GM12878 (cell line): ENCODE measurements around the gene DDX52. TPM values are rescaled to one million over a fixed set of nuclear protein-coding genes. Genes with fewer than 3 reads are reported as not detected.

ENCODE experiments used
- ATAC-seq: fragments of 200-7000 bp; cut with Tn5 transposase; 3 replicates; pipeline ENCODE4 v1.9.1; 2020; ENCODE audit warnings: mild to moderate bottlenecking, moderate library complexity
- BruUV-seq: library from RNA; stranded (reverse); fragments of 400-500 nt; replicated peaks from 2 replicates; lab custom pipeline; 2021; lab: Mats Ljungman, UMichigan
- CTCF ChIA-PET: fragments of 300-600 bp; sonication (Branson Sonifier 250); formaldehyde crosslinking; extraction: SDS; loops from one replicate; lab custom pipeline; 2021; ENCODE audit warnings: inconsistent platforms; lab: Yijun Ruan, JAX
- POLR2A ChIA-PET: fragments of 350-600 bp; formaldehyde crosslinking; extraction: SDS; loops from one replicate; lab custom pipeline; 2021; ENCODE audit warnings: inconsistent platforms; lab: Charles Lee
- RAD21 ChIA-PET: fragments of 300-600 bp; sonication (Branson Sonifier 250); formaldehyde crosslinking; loops from one replicate; lab custom pipeline; 2023; ENCODE audit warnings: antibody characterized with exemption; ENCODE audit not compliant: unreplicated experiment; lab: Charles Lee
- SMC1A ChIA-PET: fragments of 300-600 bp; sonication (Branson Sonifier 250); formaldehyde crosslinking; loops from one replicate; lab custom pipeline; 2023; ENCODE audit not compliant: unreplicated experiment, uncharacterized antibody; lab: Charles Lee
- DNase-seq: peaks from one replicate; pipeline ENCODE4 v3.0.0-alpha.2; 2011; ENCODE audit warnings: low read depth, low spot score
- FAIRE-seq: peaks from 3 replicates; lab custom pipeline; 2011; peaks lifted over from hg19 to GRCh38; lab: Jason Lieb, UNC
- H2AFZ ChIP-seq: 2 replicates; pipeline ENCODE4 v1.6.0; 2011; ENCODE audit warnings: low read depth, low read length, control low read depth; ENCODE audit not compliant: control insufficient read depth
- H3K27ac ChIP-seq: 2 replicates; pipeline ENCODE4 v1.5.1; 2011; ENCODE audit warnings: control low read depth; ENCODE audit not compliant: control insufficient read depth, insufficient read depth
- H3K27me3 ChIP-seq, 2 experiments: replicated peaks in 1 of 2; 2 replicates each; pipeline versions ENCODE4 v1.6.0 to v1.6.1; 2011; ENCODE audit warnings: low read length in 1 of 2; ENCODE audit not compliant: control insufficient read depth in 2 of 2, insufficient read depth in 2 of 2
- H3K36me3 ChIP-seq, 2 experiments: 2 replicates each; pipeline ENCODE4 v1.5.1; 2011; ENCODE audit warnings: low read length in 1 of 2; ENCODE audit not compliant: control insufficient read depth in 2 of 2, insufficient read depth in 2 of 2
- H3K4me1 ChIP-seq: 2 replicates; pipeline ENCODE4 v1.6.1; 2011; ENCODE audit warnings: mild to moderate bottlenecking, low read length, moderate library complexity, mixed read lengths; ENCODE audit not compliant: control insufficient read depth, insufficient read depth
- H3K4me2 ChIP-seq: 2 replicates; pipeline ENCODE4 v1.6.0; 2011; ENCODE audit warnings: control low read depth; ENCODE audit not compliant: control insufficient read depth, insufficient read depth
- H3K4me3 ChIP-seq: fragments of 200-600 bp; sonication (generic); 2 replicates; pipeline ENCODE4 v1.5.1; 2016
- H3K79me2 ChIP-seq: 2 replicates; pipeline ENCODE4 v1.6.0; 2011; ENCODE audit warnings: low read length; ENCODE audit not compliant: control insufficient read depth, insufficient read depth
- H3K9ac ChIP-seq: 2 replicates; pipeline ENCODE4 v1.8.0; 2011; ENCODE audit warnings: low read length, control low read depth, mixed read lengths; ENCODE audit not compliant: control insufficient read depth, insufficient read depth
- H3K9me3 ChIP-seq: replicated peaks from 3 replicates; pipeline ENCODE4 v1.5.1; 2011; ENCODE audit warnings: mild to moderate bottlenecking, low read length; ENCODE audit not compliant: control insufficient read depth, insufficient read depth
- H4K20me1 ChIP-seq: 2 replicates; pipeline ENCODE4 v1.6.0; 2011; ENCODE audit not compliant: control insufficient read depth, insufficient read depth
- FOXM1 ChIP-seq: IDR thresholded peaks from 2 replicates; pipeline ENCODE4 v1.6.1; 2012; ENCODE audit warnings: low read depth, mild to moderate bottlenecking, inconsistent platforms, low read length, moderate library complexity
- WGBS: methylation state at CpG from one replicate; pipeline ENCODE4 v1.1.6; 2016; ENCODE audit warnings: low lambda C conversion rate; ENCODE audit not compliant: insufficient replicate concordance, insufficient coverage; ENCODE audit errors: missing lambda C conversion rate; 5-methylcytosine and 5-hydroxymethylcytosine counted together
- in situ Hi-C: fragments of 300-500 bp; cut with MboI; formaldehyde crosslinking; loops from 9 replicates; pipeline ENCODE4 v1.14.3; 2018; ENCODE audit warnings: mixed read lengths
- intact Hi-C: fragments of 100-400 bp; cut with micrococcal nuclease; formaldehyde crosslinking; loops from one replicate; pipeline ENCODE4 v1.14.2; 2022; ENCODE audit not compliant: unreplicated experiment
- polyA plus RNA-seq, 11 experiments: library from polyadenylated mRNA; depleted of rRNA in 4 of 11; unstranded in 6 of 11; stranded (reverse) in 5 of 11; fragments of >200 nt; fragmentation: Nextera tagmentation in 4 of 11; fragmentation: Illumina TruSeq in 1 of 11; extraction: Ambion mirVana in 4 of 11; extraction: Trizol in 1 of 11; gene quantifications; 1 replicate in 1 of 11; 2 replicates in 10 of 11; pipeline versions ENCODE4 v1.2.1 to v1.2.3, GENCODE V29; 2011 to 2016; ENCODE audit warnings: inconsistent platforms in 2 of 11, missing spikeins in 2 of 11, low read depth in 1 of 11
- total RNA-seq, 4 experiments: library from RNA; depleted of rRNA in 3 of 4; stranded (reverse); fragments of >200 nt in 3 of 4; fragmentation: Illumina TruSeq in 1 of 4; extraction: Trizol in 1 of 4; gene quantifications; 2 replicates each; pipeline versions ENCODE4 v1.2.1 to v1.2.3, GENCODE V29; 2013 to 2021
- TF ChIP-seq, protein P1 (sequence below): fragments of 450-650 bp; IDR thresholded peaks from 2 replicates; pipeline ENCODE4 v1.6.1; 2017; ENCODE audit warnings: mild to moderate bottlenecking, moderate library complexity
- TF ChIP-seq, protein P2 (sequence below): IDR thresholded peaks from 2 replicates; pipeline ENCODE4 v1.6.1; 2011; ENCODE audit warnings: borderline replicate concordance, low read depth, mild to moderate bottlenecking, moderate library complexity, low read length; ENCODE audit not compliant: insufficient read depth, poor library complexity, severe bottlenecking

Gene DDX52
- total and polyA plus RNA-seq, 10 of the 15 experiments (the other 5 are each of a cell fraction or from before 2014, with no cell fraction given) = 14.8 to 49.7 (median 26.3) TPM

DNA sequence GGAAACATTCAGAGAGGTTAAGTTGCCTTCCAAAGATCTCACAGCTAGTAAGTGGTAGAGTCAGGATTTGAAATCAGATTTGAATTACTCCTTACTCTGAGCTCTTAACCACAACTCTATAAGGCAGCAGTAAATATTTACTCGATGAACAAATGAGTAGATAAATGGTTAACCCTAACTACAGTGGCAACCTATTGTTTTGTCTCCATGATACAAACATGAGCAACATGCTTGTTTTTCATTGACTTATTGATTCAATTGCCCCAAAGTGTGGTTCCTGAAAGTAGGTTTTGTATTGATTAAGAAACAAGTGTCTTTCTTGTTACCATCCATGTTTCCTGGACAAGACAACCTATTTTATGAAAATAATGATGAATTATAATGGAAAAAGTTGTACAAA is 34.8 kb upstream of the DDX52 start:
- Histone ChIP-seq H3K4me3 (no peak overlapping the region), H3K9me3 (no peaks in the 10 kb centered on the region; the same call in 2 of the 3 replicates), H3K27me3 (no peaks in the 10 kb centered on the region; a peak in 1 of 4 replicates), H4K20me1 (no peaks in the 10 kb centered on the region), H3K4me1 (no peaks in the 10 kb centered on the region), H3K9ac (no peak overlapping the region), H3K79me2 (no peaks in the 10 kb centered on the region), H3K27ac (no peak overlapping the region), H3K4me2 (no peak overlapping the region), H3K36me3 (no peaks in the 10 kb centered on the region), H2AFZ (no peak overlapping the region)
- DNase-seq = no peak
- ChIA-PET CTCF (no interaction called here), SMC1A (no interaction called here), RAD21 (no interaction called here), POLR2A (no interaction called here)
- WGBS = 50% methylated on average over 1 of the region's 1 CpG
- no peak for ATAC-seq
- TF ChIP-seq FOXM1 = no peak
- TF ChIP-seq, protein P1, sequence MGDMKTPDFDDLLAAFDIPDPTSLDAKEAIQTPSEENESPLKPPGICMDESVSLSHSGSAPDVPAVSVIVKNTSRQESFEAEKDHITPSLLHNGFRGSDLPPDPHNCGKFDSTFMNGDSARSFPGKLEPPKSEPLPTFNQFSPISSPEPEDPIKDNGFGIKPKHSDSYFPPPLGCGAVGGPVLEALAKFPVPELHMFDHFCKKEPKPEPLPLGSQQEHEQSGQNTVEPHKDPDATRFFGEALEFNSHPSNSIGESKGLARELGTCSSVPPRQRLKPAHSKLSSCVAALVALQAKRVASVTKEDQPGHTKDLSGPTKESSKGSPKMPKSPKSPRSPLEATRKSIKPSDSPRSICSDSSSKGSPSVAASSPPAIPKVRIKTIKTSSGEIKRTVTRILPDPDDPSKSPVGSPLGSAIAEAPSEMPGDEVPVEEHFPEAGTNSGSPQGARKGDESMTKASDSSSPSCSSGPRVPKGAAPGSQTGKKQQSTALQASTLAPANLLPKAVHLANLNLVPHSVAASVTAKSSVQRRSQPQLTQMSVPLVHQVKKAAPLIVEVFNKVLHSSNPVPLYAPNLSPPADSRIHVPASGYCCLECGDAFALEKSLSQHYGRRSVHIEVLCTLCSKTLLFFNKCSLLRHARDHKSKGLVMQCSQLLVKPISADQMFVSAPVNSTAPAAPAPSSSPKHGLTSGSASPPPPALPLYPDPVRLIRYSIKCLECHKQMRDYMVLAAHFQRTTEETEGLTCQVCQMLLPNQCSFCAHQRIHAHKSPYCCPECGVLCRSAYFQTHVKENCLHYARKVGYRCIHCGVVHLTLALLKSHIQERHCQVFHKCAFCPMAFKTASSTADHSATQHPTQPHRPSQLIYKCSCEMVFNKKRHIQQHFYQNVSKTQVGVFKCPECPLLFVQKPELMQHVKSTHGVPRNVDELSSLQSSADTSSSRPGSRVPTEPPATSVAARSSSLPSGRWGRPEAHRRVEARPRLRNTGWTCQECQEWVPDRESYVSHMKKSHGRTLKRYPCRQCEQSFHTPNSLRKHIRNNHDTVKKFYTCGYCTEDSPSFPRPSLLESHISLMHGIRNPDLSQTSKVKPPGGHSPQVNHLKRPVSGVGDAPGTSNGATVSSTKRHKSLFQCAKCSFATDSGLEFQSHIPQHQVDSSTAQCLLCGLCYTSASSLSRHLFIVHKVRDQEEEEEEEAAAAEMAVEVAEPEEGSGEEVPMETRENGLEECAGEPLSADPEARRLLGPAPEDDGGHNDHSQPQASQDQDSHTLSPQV = no peak
- TF ChIP-seq, protein P2, sequence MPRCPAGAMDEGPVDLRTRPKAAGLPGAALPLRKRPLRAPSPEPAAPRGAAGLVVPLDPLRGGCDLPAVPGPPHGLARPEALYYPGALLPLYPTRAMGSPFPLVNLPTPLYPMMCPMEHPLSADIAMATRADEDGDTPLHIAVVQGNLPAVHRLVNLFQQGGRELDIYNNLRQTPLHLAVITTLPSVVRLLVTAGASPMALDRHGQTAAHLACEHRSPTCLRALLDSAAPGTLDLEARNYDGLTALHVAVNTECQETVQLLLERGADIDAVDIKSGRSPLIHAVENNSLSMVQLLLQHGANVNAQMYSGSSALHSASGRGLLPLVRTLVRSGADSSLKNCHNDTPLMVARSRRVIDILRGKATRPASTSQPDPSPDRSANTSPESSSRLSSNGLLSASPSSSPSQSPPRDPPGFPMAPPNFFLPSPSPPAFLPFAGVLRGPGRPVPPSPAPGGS = no peak
- BruUV-seq = no TSS peak
- FAIRE-seq = no peak
- intact Hi-C loops = no loop called here
- in situ Hi-C loops = no loop called here
